HG02973 (cell line): ENCODE measurements around the gene HOXA10.

Experiments used
- ATAC-seq: cut with Tn5 transposase; IDR thresholded peaks from one replicate; pipeline ENCODE4 v1.9.1; 2021; ENCODE audit warnings: moderate library complexity; ENCODE audit not compliant: unreplicated experiment

Gene HOXA10

GRCh38 chr7:27132978-27133377 lies 41.1 kb downstream of the HOXA10 start:
- no peak for ATAC-seq

- no peak for ATAC-seq
Observed at GRCh38 chr7:27132214-27132613, 41.9 kb downstream of the HOXA10 start.

GRCh38 chr7:27131390-27131819 lies 42.7 kb downstream of the HOXA10 start:
- no peak for ATAC-seq

- no peak for ATAC-seq
Observed at GRCh38 chr7:27130540-27131389, 43.4 kb downstream of the HOXA10 start, which contains the start of gene HOXA4. Gene HOXA4 (minus strand): TSS chr7:27130757. CDS start chr7:27130733, 24 bp downstream.

GRCh38 chr7:27129729-27130539 lies 44.2 kb downstream of the HOXA10 start:
- ATAC-seq = no peak

- ATAC-seq = no peak
Observed at GRCh38 chr7:27128776-27129728, 45.1 kb downstream of the HOXA10 start.

GRCh38 chr7:27128034-27128433 lies 46.1 kb downstream of the HOXA10 start:
- no peak for ATAC-seq

GRCh38 chr7:27126596-27127327 lies 47.4 kb downstream of the HOXA10 start:
- no peak for ATAC-seq

- no peak for ATAC-seq
Observed at GRCh38 chr7:27125986-27126394, 48.1 kb downstream of the HOXA10 start.

GRCh38 chr7:27124902-27125689 lies 49.0 kb downstream of the HOXA10 start:
- ATAC-seq = no peak

GRCh38 chr7:27124096-27124901 lies 49.8 kb downstream of the HOXA10 start:
- ATAC-seq = no peak

- ATAC-seq = no peak
Observed at GRCh38 chr7:27123477-27124053, 50.6 kb downstream of the HOXA10 start.

GRCh38 chr7:27123007-27123476 lies 51.1 kb downstream of the HOXA10 start:
- no peak for ATAC-seq

- no peak for ATAC-seq
Observed at GRCh38 chr7:27122077-27122910, 51.8 kb downstream of the HOXA10 start.

- no peak for ATAC-seq
Observed at GRCh38 chr7:27121684-27122076, 52.4 kb downstream of the HOXA10 start.
